HepG2 (cell line): ENCODE results near the gene CATSPERD. TPM values are rescaled to one million over a fixed set of nuclear protein-coding genes. Genes with fewer than 3 reads are reported as not detected.

Experiments used
- ARID5B ChIP-seq: IDR thresholded peaks from 2 replicates; pipeline ENCODE4 v1.4.0; 2020; ENCODE audit warnings: mild to moderate bottlenecking, missing genetic modification reagents
- BCL6 ChIP-seq: IDR thresholded peaks from 2 replicates; pipeline ENCODE4 v1.6.1; 2016; ENCODE audit warnings: missing genetic modification reagents, missing compliant biosample characterization
- CBX1 ChIP-seq: IDR thresholded peaks from one replicate; pipeline ENCODE4 v1.6.1; 2016; ENCODE audit warnings: antibody characterized with exemption, low read depth
- CEBPB ChIP-seq: IDR thresholded peaks from 2 replicates; pipeline ENCODE4 v1.6.1; 2011; ENCODE audit warnings: low read depth, low read length, improper control_type of control experiment, borderline replicate concordance
- ELK4 ChIP-seq: sonication (generic); formaldehyde crosslinking; IDR thresholded peaks from 2 replicates; pipeline ENCODE4 v1.9.0; 2021; ENCODE audit warnings: missing genetic modification reagents, borderline replicate concordance
- EZH2 ChIP-seq: conservative IDR thresholded peaks from 2 replicates; pipeline ENCODE4 v1.6.1; 2012; ENCODE audit warnings: mild to moderate bottlenecking, low read depth, low read length, moderate library complexity
- HCFC1 ChIP-seq: fragments of 150-350 bp; IDR thresholded peaks from 2 replicates; pipeline ENCODE4 v1.6.1; 2014; ENCODE audit warnings: low read depth, low read length
- KAT8 ChIP-seq: IDR thresholded peaks from 2 replicates; pipeline ENCODE4 v1.6.1; 2016; ENCODE audit warnings: missing genetic modification reagents, missing compliant biosample characterization
- KLF13 ChIP-seq: sonication (generic); formaldehyde crosslinking; IDR thresholded peaks from 2 replicates; pipeline ENCODE4 v1.4.0; 2020; ENCODE audit warnings: mild to moderate bottlenecking, missing genetic modification reagents
- NR1H2 ChIP-seq: sonication (generic); formaldehyde crosslinking; IDR thresholded peaks from 2 replicates; pipeline ENCODE4 v1.8.1; 2022; ENCODE audit warnings: low read depth, missing genetic modification reagents, borderline replicate concordance
- POGZ ChIP-seq: sonication (generic); formaldehyde crosslinking; IDR thresholded peaks from 2 replicates; pipeline ENCODE4 v1.4.0; 2020; ENCODE audit warnings: mild to moderate bottlenecking, missing genetic modification reagents
- POLR2AphosphoS5 ChIP-seq: IDR thresholded peaks from 2 replicates; pipeline ENCODE4 v1.6.1; 2012; ENCODE audit warnings: low read depth, low read length
- SMC3 ChIP-seq: IDR thresholded peaks from 2 replicates; pipeline ENCODE4 v1.6.1; 2011; ENCODE audit warnings: low read length, improper control_type of control experiment
- SOX5 ChIP-seq: IDR thresholded peaks from 2 replicates; pipeline ENCODE4 v1.6.1; 2016; ENCODE audit warnings: borderline replicate concordance
- TBP ChIP-seq: sonication (generic); formaldehyde crosslinking; IDR thresholded peaks from 2 replicates; pipeline ENCODE4 v1.5.0; 2020; ENCODE audit warnings: missing genetic modification reagents
- TOPORS ChIP-seq: sonication (generic); formaldehyde crosslinking; IDR thresholded peaks from 2 replicates; pipeline ENCODE4 v1.8.0; 2023; ENCODE audit warnings: mild to moderate bottlenecking, missing genetic modification reagents
- ZBTB38 ChIP-seq: sonication (generic); formaldehyde crosslinking; IDR thresholded peaks from 2 replicates; pipeline ENCODE4 v1.5.1; 2020; ENCODE audit warnings: mild to moderate bottlenecking, missing genetic modification reagents
- ZFP62 ChIP-seq: sonication (generic); formaldehyde crosslinking; IDR thresholded peaks from 2 replicates; pipeline ENCODE4 v1.4.0; 2020; ENCODE audit warnings: missing genetic modification reagents
- ZNF331 ChIP-seq: sonication (generic); formaldehyde crosslinking; IDR thresholded peaks from 2 replicates; pipeline ENCODE4 v1.4.0; 2020; ENCODE audit warnings: missing genetic modification reagents
- ZNF33A ChIP-seq: sonication (generic); formaldehyde crosslinking; IDR thresholded peaks from 2 replicates; pipeline ENCODE4 v1.5.1; 2020; ENCODE audit warnings: missing genetic modification reagents, mild to moderate bottlenecking, moderate library complexity, borderline replicate concordance
- ZNF589 ChIP-seq: sonication (generic); formaldehyde crosslinking; conservative IDR thresholded peaks from 2 replicates; pipeline ENCODE4 v1.8.0; 2022; ENCODE audit warnings: mild to moderate bottlenecking, moderate library complexity, missing genetic modification reagents
- ZNF646 ChIP-seq: sonication (generic); formaldehyde crosslinking; IDR thresholded peaks from 2 replicates; pipeline ENCODE4 v1.9.0; 2021; ENCODE audit warnings: mild to moderate bottlenecking, missing genetic modification reagents
- polyA plus RNA-seq, 8 experiments: library from polyadenylated mRNA; depleted of rRNA in 3 of 8; stranded (reverse) in 7 of 8; unstranded in 1 of 8; fragments of >200 nt; fragmentation: Illumina TruSeq in 4 of 8; extraction: Trizol in 4 of 8; gene quantifications; 2 replicates each; pipeline versions ENCODE4 v1.2.1 to v1.2.3, GENCODE V29; 2011 to 2016; ENCODE audit warnings: low read depth in 4 of 8, missing spikeins in 1 of 8, mixed read lengths in 1 of 8; ENCODE audit not compliant: insufficient read depth in 1 of 8
- total RNA-seq, 5 experiments: library from RNA; depleted of rRNA; stranded (reverse); fragments of >200 nt; fragmentation: Illumina TruSeq; extraction: Trizol; gene quantifications; 2 replicates each; pipeline ENCODE4 v1.2.3, GENCODE V29; 2016; ENCODE audit warnings: low read depth in 1 of 5

CATSPERD gene
- total and polyA plus RNA-seq, 2 of the 13 experiments (the other 11 are each of a cell fraction or from before 2014, with no cell fraction given): 0.04 TPM; not detected in 1

- no peak for TF ChIP-seq ARID5B (CRISPR knock-in tag)
- no peak for TF ChIP-seq ZFP62 (CRISPR knock-in tag)
- no peak for TF ChIP-seq ZNF33A (CRISPR knock-in tag)
- no peak for TF ChIP-seq SMC3
- TF ChIP-seq ZBTB38 (CRISPR knock-in tag): no peak
- TF ChIP-seq KAT8 (CRISPR knock-in tag): no peak
- no peak for TF ChIP-seq HCFC1
- TF ChIP-seq SOX5 (CRISPR knock-in tag): peak; percentile 10; the same call in 1 of the 2 replicates
- TF ChIP-seq KLF13: no peak
- no peak for TF ChIP-seq POGZ (CRISPR knock-in tag)
- TF ChIP-seq BCL6 (CRISPR knock-in tag): no peak
- no peak for TF ChIP-seq NR1H2
- no peak for TF ChIP-seq EZH2
- TF ChIP-seq ELK4 (CRISPR knock-in tag): no peak
- TF ChIP-seq POLR2AphosphoS5: no peak
- TF ChIP-seq CEBPB: peak; percentile 73
- no peak for TF ChIP-seq CBX1
- TF ChIP-seq TBP (CRISPR knock-in tag): no peak
- TF ChIP-seq ZNF589 (CRISPR knock-in tag): no peak
- no peak for TF ChIP-seq ZNF331 (CRISPR knock-in tag)
- no peak for TF ChIP-seq ZNF646 (CRISPR knock-in tag)
- TF ChIP-seq TOPORS (CRISPR knock-in tag): no peak
Observed at GRCh38 chr19:5767949-5768348, 47.5 kb downstream of the CATSPERD start (continued).
